Measurements from ENCODE around the gene FGF8.
"Not testable (repeated sequence)": the region's sequence is repeated elsewhere in the genome, so short reads cannot be mapped to it uniquely, and the experiment has no call there.

Gene FGF8

GRCh38 chr10:101793526-101793925, 17.6 kb upstream of the FGF8 start:
- no peak overlapping the region for H3K27ac Mint-ChIP-seq
- intact Hi-C loops (cut with micrococcal nuclease), result no loop called here

GRCh38 chr10:101789686-101790085, 13.8 kb upstream of the FGF8 start:
- H3K4me3 Mint-ChIP-seq, result no peak overlapping the region
- peaks cover 97% of the 10 kb centered on the region for H3K36me3 Mint-ChIP-seq (ENCODE audit: low read depth)
- peaks cover 4% of the 10 kb centered on the region for H3K4me1 Mint-ChIP-seq (ENCODE audit: low read depth)
- no peaks in the 10 kb centered on the region for H3K9me3 Mint-ChIP-seq
- no peak overlapping the region for H3K27ac Mint-ChIP-seq
- intact Hi-C loops (cut with micrococcal nuclease), result no loop called here
- no peaks in the 10 kb centered on the region for H3K27me3 Mint-ChIP-seq

More at GRCh38 chr10:101793526-101793925, 17.6 kb upstream of the FGF8 start:
- H3K4me1 Mint-ChIP-seq (ENCODE audit: low read depth), result no peaks in the 10 kb centered on the region
- no peaks in the 10 kb centered on the region for H3K27me3 Mint-ChIP-seq
- H3K9me3 Mint-ChIP-seq, result no peaks in the 10 kb centered on the region
- no peak overlapping the region for H3K4me3 Mint-ChIP-seq
- peaks cover 93% of the 10 kb centered on the region for H3K36me3 Mint-ChIP-seq (ENCODE audit: low read depth)

- peaks cover 97% of the 10 kb centered on the region for H3K36me3 Mint-ChIP-seq (ENCODE audit: low read depth)
- H3K27me3 Mint-ChIP-seq; intact Hi-C loops (cut with micrococcal nuclease); H3K4me1 Mint-ChIP-seq (ENCODE audit: low read depth); H3K27ac Mint-ChIP-seq; H3K9me3 Mint-ChIP-seq; H3K4me3 Mint-ChIP-seq: not testable (repeated sequence)
Observed at GRCh38 chr10:101789231-101789630, 13.3 kb upstream of the FGF8 start.

- intact Hi-C loops (cut with micrococcal nuclease), result no loop called here
- no peak overlapping the region for H3K27ac Mint-ChIP-seq
Observed at GRCh38 chr10:101785801-101786200, 9.9 kb upstream of the FGF8 start.

GRCh38 chr10:101784558-101784957, 8.6 kb upstream of the FGF8 start:
- peaks cover 9% of the 10 kb centered on the region for H3K27me3 Mint-ChIP-seq
- peak overlapping the region; percentile 91 for H3K27ac Mint-ChIP-seq
- H3K4me3 Mint-ChIP-seq, result no peak overlapping the region
- intact Hi-C loops (cut with micrococcal nuclease), result loop anchor here (5.0 kb wide), 2 partner anchors 33 to 572 kb away; partner anchors contain the start of gene OGA
- no peaks in the 10 kb centered on the region for H3K9me3 Mint-ChIP-seq
- H3K4me1 Mint-ChIP-seq (ENCODE audit: low read depth), result peaks cover 47% of the 10 kb centered on the region
- peaks cover 65% of the 10 kb centered on the region for H3K36me3 Mint-ChIP-seq (ENCODE audit: low read depth)

More at GRCh38 chr10:101785801-101786200, 9.9 kb upstream of the FGF8 start:
- Mint-ChIP-seq H3K36me3 (ENCODE audit: low read depth) (peaks cover 74% of the 10 kb centered on the region), H3K9me3 (no peaks in the 10 kb centered on the region), H3K27me3 (peaks cover 4% of the 10 kb centered on the region), H3K4me3 (no peak overlapping the region), H3K4me1 (ENCODE audit: low read depth) (peaks cover 37% of the 10 kb centered on the region)

- intact Hi-C loops (cut with micrococcal nuclease), result loop anchor here (5.0 kb wide), 2 partner anchors 34 to 571 kb away; partner anchors contain the start of gene OGA
- peaks cover 56% of the 10 kb centered on the region for H3K36me3 Mint-ChIP-seq (ENCODE audit: low read depth)
- peaks cover 56% of the 10 kb centered on the region for H3K4me1 Mint-ChIP-seq (ENCODE audit: low read depth)
- peak overlapping the region; percentile 100 for H3K4me3 Mint-ChIP-seq
- H3K27ac Mint-ChIP-seq, result peak overlapping the region; percentile 91
- H3K9me3 Mint-ChIP-seq, result no peaks in the 10 kb centered on the region
- peaks cover 17% of the 10 kb centered on the region for H3K27me3 Mint-ChIP-seq
Observed at GRCh38 chr10:101783736-101784118, 7.8 kb upstream of the FGF8 start.

- Mint-ChIP-seq H3K9me3 (no peaks in the 10 kb centered on the region), H3K4me3 (peak within 1 kb of the TSS; percentile 100), H3K4me1 (ENCODE audit: low read depth) (peaks cover 58% of the 10 kb centered on the region), H3K36me3 (ENCODE audit: low read depth) (peaks cover 50% of the 10 kb centered on the region), H3K27me3 (peaks cover 24% of the 10 kb centered on the region), H3K27ac (peak within 1 kb of the TSS; percentile 91)
- intact Hi-C loops (cut with micrococcal nuclease), result loop anchor here (5.0 kb wide), 2 partner anchors 34 to 571 kb away; partner anchors contain the start of gene OGA
Observed at GRCh38 chr10:101782811-101783735, 7.2 kb upstream of the FGF8 start, which contains the start of gene NPM3. NPM3 (minus strand) TSS chr10:101783446; CDS start chr10:101783390, 56 bp downstream.

GRCh38 chr10:101781984-101782810, 6.3 kb upstream of the FGF8 start:
- intact Hi-C loops (cut with micrococcal nuclease), result loop anchor here (2.0 to 5.0 kb wide), 3 partner anchors 35 to 570 kb away; partner anchors contain the start of gene OGA
- Mint-ChIP-seq H3K27me3 (peaks cover 33% of the 10 kb centered on the region), H3K36me3 (ENCODE audit: low read depth) (peaks cover 41% of the 10 kb centered on the region), H3K9me3 (no peaks in the 10 kb centered on the region), H3K4me1 (ENCODE audit: low read depth) (peaks cover 58% of the 10 kb centered on the region), H3K27ac (peak overlapping the region; percentile 91), H3K4me3 (peak overlapping the region; percentile 100)

- peaks cover 58% of the 10 kb centered on the region for H3K4me1 Mint-ChIP-seq (ENCODE audit: low read depth)
- H3K27me3 Mint-ChIP-seq, result peaks cover 38% of the 10 kb centered on the region
- H3K36me3 Mint-ChIP-seq (ENCODE audit: low read depth), result peaks cover 35% of the 10 kb centered on the region
- intact Hi-C loops (cut with micrococcal nuclease), result loop anchor here (2.0 to 5.0 kb wide), 3 partner anchors 36 to 569 kb away; partner anchors contain the start of gene OGA
- H3K4me3 Mint-ChIP-seq, result peak overlapping the region; percentile 14
- H3K27ac Mint-ChIP-seq, result no peak overlapping the region
- H3K9me3 Mint-ChIP-seq, result no peaks in the 10 kb centered on the region
Observed at GRCh38 chr10:101781655-101781983, 5.7 kb upstream of the FGF8 start.

GRCh38 chr10:101780818-101781654, 5.1 kb upstream of the FGF8 start:
- H3K27me3 Mint-ChIP-seq, result peaks cover 41% of the 10 kb centered on the region
- no peak overlapping the region for H3K4me3 Mint-ChIP-seq
- peaks cover 58% of the 10 kb centered on the region for H3K4me1 Mint-ChIP-seq (ENCODE audit: low read depth)
- peaks cover 30% of the 10 kb centered on the region for H3K36me3 Mint-ChIP-seq (ENCODE audit: low read depth)
- intact Hi-C loops (cut with micrococcal nuclease), result loop anchor here (2.0 to 5.0 kb wide), 3 partner anchors 36 to 569 kb away; partner anchors contain the start of gene OGA
- no peak overlapping the region for H3K27ac Mint-ChIP-seq
- no peaks in the 10 kb centered on the region for H3K9me3 Mint-ChIP-seq

- peaks cover 22% of the 10 kb centered on the region for H3K36me3 Mint-ChIP-seq (ENCODE audit: low read depth)
- H3K4me1 Mint-ChIP-seq (ENCODE audit: low read depth), result peaks cover 58% of the 10 kb centered on the region
- no peak overlapping the region for H3K27ac Mint-ChIP-seq
- H3K4me3 Mint-ChIP-seq, result peak overlapping the region; percentile 72
- H3K27me3 Mint-ChIP-seq, result peaks cover 44% of the 10 kb centered on the region
- H3K9me3 Mint-ChIP-seq, result no peaks in the 10 kb centered on the region
- intact Hi-C loops (cut with micrococcal nuclease), result loop anchor here (2.0 to 5.0 kb wide), 3 partner anchors 37 to 568 kb away; partner anchors contain the start of gene OGA
Observed at GRCh38 chr10:101780187-101780817, 4.4 kb upstream of the FGF8 start.

- Mint-ChIP-seq H3K4me3 (peak overlapping the region; percentile 72), H3K27me3 (peaks cover 51% of the 10 kb centered on the region), H3K27ac (peak overlapping the region; percentile 1), H3K9me3 (no peaks in the 10 kb centered on the region), H3K36me3 (ENCODE audit: low read depth) (peaks cover 16% of the 10 kb centered on the region), H3K4me1 (ENCODE audit: low read depth) (peaks cover 55% of the 10 kb centered on the region)
- intact Hi-C loops (cut with micrococcal nuclease), result loop anchor here (2.0 to 5.0 kb wide), 3 partner anchors 38 to 567 kb away; partner anchors contain the start of gene OGA
Observed at GRCh38 chr10:101779544-101780186, 3.8 kb upstream of the FGF8 start.

Measured in dendritic cell treated with granulocyte-macrophage colony-stimulating factor and Interleukin-4, amounts not matched to agents 40 ng/mL and 50 ng/mL, for 4 days (primary cell).